DOHH2 (cell line): ENCODE measurements around the gene CRADD.
"Not testable (repeated sequence)": the region's sequence is repeated elsewhere in the genome, so short reads cannot be mapped to it uniquely, and the experiment has no call there.

Experiments
- H3F3A ChIP-seq: fragments of 200-600 bp; sonication (generic), shearing (Covaris generic); 2 replicates; pipeline ENCODE4 v1.6.0; 2016; ENCODE audit warnings: antibody characterized with exemption, mild to moderate bottlenecking; ENCODE audit not compliant: control insufficient read depth, insufficient read depth
- H3K27ac ChIP-seq: fragments of 200-600 bp; sonication (generic); 2 replicates; pipeline ENCODE4 v1.5.1; 2014; ENCODE audit warnings: low read depth, mild to moderate bottlenecking, low read length, moderate library complexity
- H3K27me3 ChIP-seq: fragments of 200-600 bp; sonication (generic); 2 replicates; pipeline ENCODE4 v1.6.1; 2014; ENCODE audit warnings: mild to moderate bottlenecking, low read length, mixed read lengths; ENCODE audit not compliant: control insufficient read depth
- H3K36me3 ChIP-seq: fragments of 200-600 bp; sonication (generic); 2 replicates; pipeline ENCODE4 v1.6.1; 2014; ENCODE audit warnings: mild to moderate bottlenecking, low read length, moderate library complexity, mixed read lengths; ENCODE audit not compliant: control insufficient read depth
- H3K4me1 ChIP-seq: fragments of 200-600 bp; sonication (generic); 2 replicates; pipeline ENCODE4 v1.6.1; 2014; ENCODE audit warnings: mild to moderate bottlenecking, low read length, mixed read lengths; ENCODE audit not compliant: control insufficient read depth
- H3K4me2 ChIP-seq: fragments of 200-600 bp; sonication (generic); 2 replicates; pipeline ENCODE4 v1.6.0; 2014; ENCODE audit warnings: mild to moderate bottlenecking, low read length, moderate library complexity
- H3K4me3 ChIP-seq: fragments of 200-600 bp; sonication (generic); 2 replicates; pipeline ENCODE4 v1.5.1; 2014; ENCODE audit warnings: mild to moderate bottlenecking, low read length, mixed read lengths
- H3K79me2 ChIP-seq: fragments of 200-600 bp; sonication (generic); 2 replicates; pipeline ENCODE4 v1.6.1; 2014; ENCODE audit warnings: mild to moderate bottlenecking, low read length, mixed read lengths; ENCODE audit not compliant: control insufficient read depth
- H3K9me2 ChIP-seq: fragments of 200-600 bp; sonication (generic); replicated peaks from 2 replicates; pipeline ENCODE4 v1.6.1; 2014; ENCODE audit warnings: mild to moderate bottlenecking, low read length, mixed read lengths; ENCODE audit not compliant: control insufficient read depth
- H3K9me3 ChIP-seq: fragments of 200-600 bp; sonication (generic); 2 replicates; pipeline ENCODE4 v1.6.1; 2014; ENCODE audit warnings: antibody characterized with exemption, low read length, mixed read lengths; ENCODE audit not compliant: control insufficient read depth, insufficient read depth
- H4K20me1 ChIP-seq: fragments of 200-600 bp; sonication (generic); 2 replicates; pipeline ENCODE4 v1.6.0; 2014; ENCODE audit warnings: low read depth, mild to moderate bottlenecking, antibody characterized with exemption, low read length, moderate library complexity; ENCODE audit not compliant: control insufficient read depth, insufficient read depth
- CTCF ChIP-seq: fragments of 200-600 bp; sonication (generic); IDR thresholded peaks from one replicate; pipeline ENCODE4 v1.5.1; 2014; ENCODE audit warnings: antibody characterized with exemption, mild to moderate bottlenecking, low read depth, low read length; ENCODE audit not compliant: poor library complexity, severe bottlenecking
- EZH2phosphoT487 ChIP-seq: fragments of 200-600 bp; sonication (generic); IDR thresholded peaks from 2 replicates; pipeline ENCODE4 v1.6.1; 2017; ENCODE audit warnings: borderline replicate concordance, mild to moderate bottlenecking, antibody characterized with exemption, low read length, moderate library complexity, mixed read lengths

CRADD gene

GRCh38 chr12:93870020-93870795 is 193.0 kb downstream of the CRADD start:
- Histone ChIP-seq H3K27ac (no peak overlapping the region), H3K4me3 (no peak overlapping the region), H3K27me3 (0 out of 2 replicates have a peak, but pooled peaks cover 3% of the 10 kb centered on the region), H3K4me1 (no peaks in the 10 kb centered on the region), H4K20me1 (no peaks in the 10 kb centered on the region), H3K36me3 (no peaks in the 10 kb centered on the region), H3K79me2 (no peaks in the 10 kb centered on the region), H3F3A (no peaks in the 10 kb centered on the region), H3K9me3 (peaks cover 18% of the 10 kb centered on the region; the same call in 1 of the 2 replicates), H3K4me2 (no peak overlapping the region), H3K9me2 (no peaks in the 10 kb centered on the region)
- TF ChIP-seq EZH2phosphoT487: no peak
- TF ChIP-seq CTCF: no peak

- not testable (repeated sequence) for H3K36me3 ChIP-seq, H3K4me3 ChIP-seq, H3K9me2 ChIP-seq, H3K27me3 ChIP-seq, H3K27ac ChIP-seq, H4K20me1 ChIP-seq, H3K9me3 ChIP-seq, H3K4me1 ChIP-seq, H3K4me2 ChIP-seq, H3F3A ChIP-seq, H3K79me2 ChIP-seq
Observed at GRCh38 chr12:93871566-93871965, 194.4 kb downstream of the CRADD start.

- H3K9me3 ChIP-seq: peaks cover 5% of the 10 kb centered on the region
- no peak overlapping the region for H3K27ac ChIP-seq
- no peaks in the 10 kb centered on the region for H3K79me2 ChIP-seq
- 0 out of 2 replicates have a peak, but pooled peaks cover 3% of the 10 kb centered on the region for H3K27me3 ChIP-seq
- H4K20me1 ChIP-seq: no peaks in the 10 kb centered on the region
- no peaks in the 10 kb centered on the region for H3K4me1 ChIP-seq
- H3K4me2 ChIP-seq: no peak overlapping the region
- no peaks in the 10 kb centered on the region for H3K36me3 ChIP-seq
- TF ChIP-seq CTCF: no peak
- no peak for TF ChIP-seq EZH2phosphoT487
- no peaks in the 10 kb centered on the region for H3K9me2 ChIP-seq
- no peak overlapping the region for H3K4me3 ChIP-seq
- H3F3A ChIP-seq: no peaks in the 10 kb centered on the region
Observed at GRCh38 chr12:93873561-93873960, 196.4 kb downstream of the CRADD start.

DNA sequence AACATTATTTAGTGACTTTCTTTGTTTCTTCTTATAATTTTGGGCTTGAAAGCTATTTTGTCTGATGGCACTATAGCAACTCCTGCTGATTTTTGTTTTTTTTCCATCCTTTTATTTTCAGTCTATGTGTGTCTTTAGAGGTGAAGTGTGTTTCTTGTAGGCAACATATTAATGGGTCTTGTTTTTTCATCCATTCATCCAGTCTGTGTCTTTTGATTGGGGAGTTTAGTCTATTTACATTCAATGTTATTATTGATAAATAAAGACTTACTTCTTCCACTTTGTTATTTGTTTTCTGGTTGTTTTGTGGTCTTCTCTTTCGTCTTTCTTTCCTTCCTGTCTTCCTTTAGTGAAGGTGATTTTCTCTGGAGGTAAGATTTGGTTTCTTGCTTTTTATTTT is 198.0 kb downstream of the CRADD start:
- Histone ChIP-seq H3K4me1 (no peaks in the 10 kb centered on the region), H3K27me3 (no peaks in the 10 kb centered on the region), H3F3A (no peaks in the 10 kb centered on the region), H3K36me3 (no peaks in the 10 kb centered on the region), H3K9me3 (peaks cover 5% of the 10 kb centered on the region), H3K9me2 (no peaks in the 10 kb centered on the region), H3K27ac (no peak overlapping the region), H3K4me2 (no peak overlapping the region), H4K20me1 (no peaks in the 10 kb centered on the region), H3K4me3 (no peak overlapping the region), H3K79me2 (no peaks in the 10 kb centered on the region)
- TF ChIP-seq CTCF: no peak
- no peak for TF ChIP-seq EZH2phosphoT487
